NCI-H1694 (cell line): ENCODE measurements around the gene COG7.
"Not testable (repeated sequence)": the region's sequence is repeated elsewhere in the genome, so short reads cannot be mapped to it uniquely, and the experiment has no call there.

Experiments
- DNase-seq: peaks from one replicate; lab custom pipeline; 2025; lab: John Stamatoyannopoulos, UW

The COG7 gene

DNA sequence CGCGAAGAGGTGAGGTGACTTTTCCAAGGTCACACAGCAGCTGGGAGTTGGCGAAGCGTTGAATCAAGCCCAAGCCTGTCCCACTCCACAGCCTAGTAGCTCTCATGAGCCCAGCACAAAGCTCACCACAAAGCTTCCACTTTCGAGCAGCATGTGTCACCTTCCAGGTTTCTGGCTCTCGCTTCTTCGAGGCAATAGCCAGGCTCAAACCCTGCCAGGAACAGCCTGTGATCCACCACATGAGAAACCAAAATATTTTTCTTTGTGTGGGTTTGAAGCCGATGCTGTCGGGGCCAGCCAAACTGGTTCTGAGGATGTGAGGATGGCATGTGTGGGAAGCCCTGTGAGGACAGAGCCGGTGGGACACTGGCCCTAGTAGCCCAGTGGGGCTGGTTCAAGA lies 68.1 kb downstream of the COG7 start:
- DNase-seq = peak; percentile 53

DNA sequence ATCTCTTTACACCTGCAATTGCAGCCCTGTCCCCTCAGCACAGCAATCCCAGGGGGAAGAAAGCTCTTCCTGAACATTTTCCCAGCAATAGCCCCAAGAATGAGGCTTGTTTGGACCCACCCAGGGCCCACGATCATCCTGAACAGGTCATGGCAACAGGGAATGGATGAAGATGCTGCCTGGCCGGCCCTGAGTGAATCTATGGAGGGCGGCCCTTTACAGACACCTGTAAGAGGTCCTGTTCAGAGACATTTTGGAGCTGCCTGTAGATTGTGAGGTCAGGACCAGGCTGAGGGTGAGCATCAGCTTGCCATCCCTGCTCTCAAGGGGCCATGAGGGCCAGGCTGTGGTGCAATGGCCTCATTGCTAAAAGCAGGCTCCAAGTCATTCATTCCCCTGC lies 69.1 kb downstream of the COG7 start:
- no peak for DNase-seq

DNA sequence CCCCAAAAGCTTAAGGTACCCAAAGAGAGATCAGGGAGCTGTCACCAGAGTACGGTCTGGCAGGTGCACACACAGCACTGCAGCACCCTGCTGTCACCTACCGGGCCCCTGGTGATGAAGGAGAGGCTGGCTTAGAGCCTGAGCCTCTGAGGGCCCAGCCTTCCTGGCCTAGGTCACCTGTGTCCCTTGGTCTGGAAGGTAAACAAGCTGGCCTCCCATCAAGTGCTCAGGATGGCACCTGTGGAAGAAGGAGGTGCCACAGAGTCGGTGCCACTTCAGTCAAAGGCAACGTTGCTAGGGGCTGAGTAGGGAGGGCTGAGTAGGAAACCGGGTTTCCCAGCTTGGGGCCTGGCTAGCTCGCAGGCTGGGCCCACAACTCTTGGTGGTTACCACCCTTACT lies 70.7 kb downstream of the COG7 start:
- DNase-seq = no peak

DNA sequence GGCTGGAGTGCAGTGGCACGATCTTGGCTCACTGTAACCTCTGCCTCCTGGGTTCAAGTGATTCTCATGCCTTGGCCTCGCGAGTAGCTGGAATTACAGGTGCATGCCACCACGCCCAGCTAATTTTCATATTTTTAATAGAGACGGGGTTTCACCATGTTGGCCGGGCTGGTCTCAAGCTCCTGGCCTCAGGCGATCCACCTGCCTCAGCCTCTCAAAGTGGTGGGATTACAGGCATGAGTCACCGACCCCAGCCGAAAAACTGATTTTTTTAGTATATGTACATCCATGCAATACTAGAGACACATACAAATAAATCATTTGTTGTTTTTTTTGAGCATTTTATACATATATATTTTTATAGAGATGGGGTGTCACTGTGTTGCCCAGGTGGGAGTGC lies 71.3 kb downstream of the COG7 start:
- DNase-seq = not testable (repeated sequence)

DNA sequence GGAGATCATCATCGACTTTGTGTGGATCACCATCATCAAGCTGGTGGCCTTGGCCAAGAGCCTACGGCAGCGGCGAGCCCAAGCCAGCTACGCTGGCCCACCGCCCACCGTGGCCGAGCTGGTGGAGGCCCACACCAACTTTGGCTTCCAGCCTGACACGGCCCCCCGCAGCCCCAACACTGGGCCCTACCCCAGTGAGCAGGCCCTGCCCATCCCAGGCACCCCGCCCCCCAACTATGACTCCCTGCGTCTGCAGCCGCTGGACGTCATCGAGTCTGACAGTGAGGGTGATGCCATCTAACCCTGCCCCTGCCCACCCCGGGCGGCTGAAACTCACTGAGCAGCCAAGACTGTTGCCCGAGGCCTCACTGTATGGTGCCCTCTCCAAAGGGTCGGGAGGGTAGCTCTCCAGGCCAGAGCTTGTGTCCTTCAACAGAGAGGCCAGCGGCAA lies 72.5 kb downstream of the COG7 start:
- DNase-seq = no peak

DNA sequence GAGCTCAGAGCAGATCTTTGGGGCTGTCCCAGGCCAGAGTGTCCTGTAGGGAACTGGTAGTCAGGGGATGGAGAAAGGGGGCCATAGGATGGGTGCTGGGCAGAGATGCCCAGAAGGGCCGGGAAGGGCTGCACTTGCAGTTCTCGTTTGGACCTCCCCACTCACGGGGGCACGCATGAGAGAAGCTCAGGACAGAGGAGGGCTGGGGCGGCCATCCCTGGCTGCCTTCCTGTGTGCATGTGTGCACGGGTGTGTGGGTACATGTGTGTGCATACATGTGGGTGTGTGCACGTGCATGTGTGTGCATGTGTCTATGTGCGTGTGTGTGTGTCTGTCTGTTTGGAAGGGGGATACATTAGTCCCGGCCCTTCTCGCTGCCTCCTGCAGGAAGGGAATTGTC lies 73.3 kb downstream of the COG7 start:
- no peak for DNase-seq

DNA sequence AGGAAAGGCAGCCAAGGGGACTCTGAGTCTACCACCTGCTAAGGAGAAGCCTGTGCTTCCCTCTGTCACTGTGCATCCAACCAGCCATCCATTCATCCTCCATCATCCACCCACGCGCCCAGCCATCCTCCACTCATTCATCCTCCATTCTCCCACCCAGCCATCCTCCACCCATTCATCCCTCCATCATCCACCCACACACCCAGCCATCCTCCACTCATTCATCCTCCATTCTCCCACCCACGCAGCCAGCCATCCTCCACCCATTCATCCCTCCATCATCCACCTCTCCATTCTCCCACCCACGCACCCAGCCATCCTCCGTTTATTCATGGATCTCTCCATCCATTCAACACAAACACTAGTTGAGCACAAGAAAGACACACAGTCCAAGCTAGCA lies 74.1 kb downstream of the COG7 start:
- DNase-seq = no peak

DNA sequence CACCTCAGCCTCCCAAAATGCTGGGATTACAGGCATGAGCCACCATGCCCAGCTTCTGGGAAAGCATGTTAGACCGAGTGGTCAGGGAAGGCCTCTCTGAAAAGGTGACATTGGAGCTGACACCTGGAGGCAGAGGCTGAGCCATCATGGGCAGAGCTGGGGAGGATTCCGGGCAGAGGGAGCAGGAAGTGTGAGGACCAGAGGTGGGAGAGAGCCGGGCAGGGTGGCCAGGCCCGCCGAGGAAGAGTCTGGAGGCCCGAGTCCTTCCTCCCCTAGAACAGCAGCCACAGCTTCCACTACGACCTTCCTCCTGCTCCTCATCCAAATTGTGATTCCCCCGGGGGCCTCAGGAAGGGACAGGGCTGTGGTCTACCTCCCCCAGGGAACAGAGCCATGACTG lies 74.7 kb downstream of the COG7 start:
- no peak for DNase-seq

DNA sequence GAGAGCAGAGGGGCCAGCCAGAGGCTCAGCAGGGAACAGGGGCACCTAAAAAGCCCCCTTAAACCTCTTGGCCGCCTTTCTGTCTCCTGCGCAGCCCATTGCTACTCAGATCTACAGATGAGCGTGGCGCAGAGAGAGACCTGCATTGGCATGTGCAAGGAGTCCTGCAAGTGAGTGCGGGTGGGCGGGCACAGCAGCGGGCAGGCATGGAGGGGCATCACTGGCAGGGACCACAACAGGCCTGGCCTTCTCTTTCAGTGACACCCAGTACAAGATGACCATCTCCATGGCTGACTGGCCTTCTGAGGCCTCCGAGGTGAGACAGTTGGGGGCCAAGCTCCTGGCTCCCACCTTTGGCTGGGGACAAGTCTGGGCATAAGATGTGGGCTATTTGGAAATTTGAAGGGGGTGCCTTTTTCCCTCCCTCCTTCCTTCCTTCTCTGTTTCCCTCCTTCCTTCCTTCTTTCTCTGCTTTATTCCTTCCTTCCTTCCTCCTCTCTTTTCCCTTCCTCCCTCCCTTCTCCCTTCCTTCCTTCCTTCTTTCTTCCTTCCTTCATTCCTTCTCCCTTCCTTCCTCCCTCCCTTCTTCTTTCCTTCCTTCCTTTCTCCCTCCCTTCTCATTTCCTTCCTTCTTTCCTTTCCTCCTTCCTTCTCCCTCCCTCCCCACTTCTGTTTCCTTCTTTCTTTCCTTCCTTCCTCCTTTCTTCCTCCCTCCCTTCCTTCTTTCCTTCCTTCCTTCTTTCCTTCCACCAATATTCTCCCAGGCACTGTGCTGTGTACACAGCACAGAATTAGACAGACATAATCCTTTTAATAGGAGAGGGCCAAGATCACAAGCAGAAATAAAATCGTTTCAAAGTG lies 75.7 kb downstream of the COG7 start:
- DNase-seq = no peak

DNA sequence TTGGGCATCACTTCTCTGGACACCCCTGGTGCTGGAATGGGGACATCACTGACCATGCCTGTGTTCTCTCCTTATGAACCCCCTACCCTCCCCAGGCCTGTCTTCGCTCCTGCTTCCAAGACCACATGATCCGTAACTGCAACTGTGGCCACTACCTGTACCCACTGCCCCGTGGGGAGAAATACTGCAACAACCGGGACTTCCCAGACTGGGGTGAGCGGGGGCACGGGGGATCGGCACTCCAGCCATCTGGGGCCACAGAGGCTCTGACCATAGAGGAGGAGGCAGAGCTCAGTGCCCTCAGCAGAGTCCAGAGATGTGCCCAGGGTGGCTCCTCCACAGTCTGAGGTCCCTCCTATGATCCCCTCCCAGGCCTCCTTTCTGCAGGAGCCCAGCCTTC lies 77.3 kb downstream of the COG7 start:
- no peak for DNase-seq

DNA sequence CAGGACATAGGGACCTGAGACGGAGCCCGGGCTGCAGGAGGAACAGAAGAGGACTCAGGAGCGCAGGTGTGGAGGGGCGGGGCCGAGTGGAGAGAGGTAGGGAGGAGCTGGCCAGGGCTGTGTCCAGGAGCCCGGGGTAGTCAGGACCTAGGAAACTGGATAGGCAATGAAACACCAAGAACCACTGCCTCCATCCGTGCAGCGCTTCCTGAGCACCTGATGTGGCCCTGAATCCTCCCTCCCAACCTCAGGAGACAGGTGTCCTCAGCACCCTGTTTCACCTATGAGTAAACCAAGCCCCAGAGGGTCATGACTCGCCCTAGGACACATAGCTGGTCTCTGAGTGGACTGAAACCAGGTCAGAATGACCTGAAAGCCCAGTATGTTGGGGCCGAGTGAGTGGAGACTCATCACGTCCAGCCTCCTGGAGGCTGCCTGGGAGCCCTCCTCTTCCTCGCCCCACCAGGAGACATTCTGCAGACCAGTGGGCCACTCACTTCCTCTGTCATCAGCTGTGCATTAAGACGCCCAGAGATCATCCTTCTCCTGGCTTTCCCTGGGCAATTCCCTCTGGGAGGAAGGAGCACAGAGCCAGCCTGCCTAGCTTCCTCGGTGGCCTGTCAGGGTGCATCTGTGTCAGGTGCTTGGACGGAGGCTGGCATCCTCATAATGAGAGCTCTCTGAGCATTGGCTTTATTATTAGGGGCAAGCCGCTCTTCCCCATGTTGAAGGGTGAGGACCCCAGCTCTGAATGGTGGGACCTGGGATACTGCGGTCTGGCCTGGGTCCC lies 78.1 kb downstream of the COG7 start:
- no peak for DNase-seq

DNA sequence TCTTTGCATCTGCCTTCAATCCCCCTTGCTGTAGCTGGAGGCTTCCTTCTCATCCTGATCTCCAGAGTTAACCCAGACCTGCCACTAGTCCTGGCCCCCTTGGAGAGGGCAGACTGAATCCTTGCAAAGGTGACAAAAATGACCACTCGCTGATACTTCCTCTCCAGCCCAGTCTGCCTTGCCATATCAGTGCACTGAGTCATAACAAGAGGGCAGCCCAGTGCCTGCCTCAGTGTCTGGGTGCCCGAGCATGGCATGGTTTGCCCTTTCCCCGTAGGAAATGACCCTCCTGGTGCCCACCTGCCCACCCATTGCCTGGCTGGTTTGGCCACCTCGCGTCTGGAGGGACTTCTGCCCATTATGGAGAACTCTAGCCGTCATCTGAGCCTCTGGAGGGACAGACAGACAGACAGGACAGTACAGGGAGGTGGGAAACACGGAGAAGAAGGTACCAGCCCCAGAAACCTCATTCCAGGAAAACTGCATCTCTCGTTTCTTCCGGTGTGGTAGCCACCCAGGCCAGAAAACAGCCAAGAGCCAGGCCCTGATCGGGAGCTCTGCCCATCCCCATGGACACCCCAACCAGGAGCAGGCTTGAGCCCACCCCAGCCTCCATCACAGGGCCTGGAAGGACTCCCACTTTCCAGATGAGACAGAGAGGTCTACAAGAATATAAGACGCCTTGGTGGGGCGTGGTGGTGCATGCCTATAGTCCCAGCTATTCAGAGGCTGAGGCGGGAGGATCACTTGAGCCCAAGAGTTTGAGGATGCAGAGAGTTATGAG lies 79.4 kb downstream of the COG7 start:
- DNase-seq = no peak

DNA sequence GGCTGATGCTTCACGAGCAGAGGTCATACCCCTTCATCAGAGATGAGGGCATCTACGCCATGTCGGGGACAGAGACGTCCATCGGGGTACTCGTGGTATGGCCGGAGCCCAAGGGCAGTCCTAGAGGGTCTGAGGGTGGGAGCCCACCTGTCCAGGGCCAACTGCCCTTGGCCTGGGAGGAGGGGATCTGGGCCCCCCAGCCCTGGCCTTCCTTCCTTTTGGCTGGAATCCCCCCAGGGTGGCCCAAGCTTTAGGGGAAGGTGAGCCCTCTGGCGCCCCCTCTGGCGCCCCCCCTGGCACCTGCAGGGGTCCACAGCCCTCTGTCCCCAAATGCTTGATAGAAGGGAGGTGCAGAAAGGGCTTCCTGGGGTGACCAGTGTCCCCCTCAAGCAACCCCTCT lies 81.6 kb downstream of the COG7 start:
- no peak for DNase-seq

DNA sequence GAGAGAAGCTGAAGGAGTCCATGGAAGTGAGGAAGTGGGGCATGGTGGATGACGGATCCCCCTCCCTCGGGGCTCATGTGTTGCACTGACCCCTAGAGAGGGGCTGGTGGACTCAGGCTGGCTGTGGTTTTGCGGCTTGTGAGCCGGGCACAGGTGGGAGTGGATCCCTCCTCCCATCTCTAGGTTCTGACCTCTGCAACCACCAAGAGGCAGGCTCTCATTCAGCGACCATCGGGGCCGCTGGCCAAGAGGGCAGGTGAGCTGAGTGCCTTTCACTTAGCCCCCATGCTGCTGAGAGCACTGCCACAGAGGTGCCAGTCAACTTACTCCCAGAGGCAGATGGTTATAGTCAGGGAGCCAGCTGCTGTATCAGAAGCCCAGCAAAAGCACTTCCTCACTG lies 83.6 kb downstream of the COG7 start:
- no peak for DNase-seq

DNA sequence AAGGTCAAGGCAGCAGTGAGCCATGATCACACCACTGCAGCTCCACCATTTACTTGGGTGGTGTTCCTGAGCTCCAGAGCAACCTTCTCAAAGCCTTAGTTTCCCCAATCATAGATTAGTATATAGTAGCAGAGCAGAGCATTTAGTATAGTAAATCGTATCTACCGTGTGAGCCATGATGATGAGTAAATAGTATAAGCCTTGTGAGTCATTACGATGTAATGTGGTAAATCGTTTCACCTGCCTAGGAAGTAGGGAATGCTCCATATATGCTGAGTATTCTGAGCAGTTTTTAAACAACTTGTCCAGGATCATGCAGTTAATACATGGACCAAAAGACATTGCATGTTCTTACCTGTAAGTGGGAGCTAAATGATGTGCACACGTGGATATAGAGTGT lies 84.5 kb downstream of the COG7 start:
- no peak for DNase-seq

DNA sequence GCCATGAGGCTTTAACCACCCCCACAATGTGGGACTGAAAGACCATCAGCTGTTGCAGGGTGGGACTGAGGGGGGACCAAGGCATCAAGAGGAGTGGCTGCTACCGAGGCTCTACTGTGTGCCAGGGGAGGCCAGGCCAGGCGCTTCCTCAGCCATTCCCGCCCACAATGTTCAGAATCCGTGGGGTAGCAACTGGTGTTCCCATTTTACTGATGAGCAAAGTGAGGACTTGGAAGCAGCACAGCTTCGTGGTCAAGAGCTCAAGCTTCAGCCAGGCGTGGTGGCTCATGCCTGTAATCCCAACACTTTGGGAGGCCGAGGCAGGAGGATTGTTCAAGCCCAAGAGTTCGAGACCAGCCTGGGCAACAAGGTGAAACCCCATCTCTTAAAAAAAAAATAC lies 85.0 kb downstream of the COG7 start:
- no peak for DNase-seq

DNA sequence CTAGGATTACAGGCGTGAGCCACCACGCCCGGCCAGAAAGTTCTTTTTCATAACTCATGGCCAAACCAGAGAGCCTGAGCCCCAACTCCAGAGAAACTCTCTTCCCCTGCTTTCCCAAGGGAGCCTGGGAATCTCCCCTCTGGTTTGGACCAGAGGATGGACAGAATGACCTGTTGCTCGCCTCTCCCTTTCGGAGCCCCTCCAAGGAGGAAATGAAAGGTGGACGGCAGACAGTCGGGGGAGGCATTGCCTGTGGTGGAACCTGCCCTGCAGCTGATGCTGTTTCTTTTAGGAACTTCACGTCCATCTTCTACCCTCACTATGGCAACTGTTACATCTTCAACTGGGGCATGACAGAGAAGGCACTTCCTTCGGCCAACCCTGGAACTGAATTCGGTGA lies 85.4 kb downstream of the COG7 start:
- DNase-seq = no peak

DNA sequence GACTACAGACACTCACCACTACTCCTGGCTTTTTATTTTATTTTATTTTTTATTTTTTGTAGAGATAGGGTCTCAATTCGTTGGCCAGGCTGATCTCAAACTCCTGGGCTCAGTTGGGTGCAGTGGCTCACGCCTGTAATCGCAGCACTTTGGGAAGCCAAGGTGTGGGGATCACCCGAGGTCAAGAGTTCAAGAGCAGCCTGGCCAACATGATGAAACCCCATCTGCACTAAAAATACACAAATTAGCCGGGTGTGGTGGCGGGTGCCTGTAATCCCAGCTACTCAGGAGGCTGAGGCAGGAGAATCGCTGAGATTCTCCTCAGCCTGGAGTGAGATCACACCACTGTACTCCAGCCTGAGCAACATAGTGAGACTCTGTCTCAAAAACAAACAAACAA lies 86.6 kb downstream of the COG7 start:
- DNase-seq = not testable (repeated sequence)

DNA sequence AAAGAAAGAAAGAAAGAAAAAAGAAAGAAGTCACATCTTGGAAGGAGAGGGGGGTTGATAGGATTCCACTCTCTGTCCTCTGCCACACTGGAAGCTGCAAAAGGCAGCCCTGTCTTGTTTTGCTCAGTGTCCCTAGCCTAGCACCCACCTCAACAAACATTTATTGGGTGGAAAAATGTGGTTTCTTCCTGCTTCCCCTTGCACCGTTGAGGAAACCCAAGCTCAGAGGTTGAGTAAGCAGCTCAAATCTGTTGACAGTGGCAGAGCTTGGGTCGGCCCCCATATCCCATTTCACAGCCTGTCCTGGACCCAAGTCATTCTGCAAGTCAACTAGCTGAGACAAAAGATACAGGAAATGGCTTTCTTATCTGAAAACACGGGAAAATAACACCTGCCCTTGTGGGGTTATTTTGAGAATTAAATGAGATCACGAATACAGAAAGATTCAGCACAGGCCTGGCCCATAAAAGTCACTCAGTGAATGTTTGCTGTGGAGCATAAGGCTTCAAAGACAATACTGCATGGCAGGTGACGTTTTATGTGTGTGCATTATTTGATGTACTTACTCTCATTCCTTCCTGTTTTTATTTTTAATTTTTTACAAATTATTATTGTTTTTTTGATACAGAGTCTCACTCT lies 87.3 kb downstream of the COG7 start:
- DNase-seq = no peak

DNA sequence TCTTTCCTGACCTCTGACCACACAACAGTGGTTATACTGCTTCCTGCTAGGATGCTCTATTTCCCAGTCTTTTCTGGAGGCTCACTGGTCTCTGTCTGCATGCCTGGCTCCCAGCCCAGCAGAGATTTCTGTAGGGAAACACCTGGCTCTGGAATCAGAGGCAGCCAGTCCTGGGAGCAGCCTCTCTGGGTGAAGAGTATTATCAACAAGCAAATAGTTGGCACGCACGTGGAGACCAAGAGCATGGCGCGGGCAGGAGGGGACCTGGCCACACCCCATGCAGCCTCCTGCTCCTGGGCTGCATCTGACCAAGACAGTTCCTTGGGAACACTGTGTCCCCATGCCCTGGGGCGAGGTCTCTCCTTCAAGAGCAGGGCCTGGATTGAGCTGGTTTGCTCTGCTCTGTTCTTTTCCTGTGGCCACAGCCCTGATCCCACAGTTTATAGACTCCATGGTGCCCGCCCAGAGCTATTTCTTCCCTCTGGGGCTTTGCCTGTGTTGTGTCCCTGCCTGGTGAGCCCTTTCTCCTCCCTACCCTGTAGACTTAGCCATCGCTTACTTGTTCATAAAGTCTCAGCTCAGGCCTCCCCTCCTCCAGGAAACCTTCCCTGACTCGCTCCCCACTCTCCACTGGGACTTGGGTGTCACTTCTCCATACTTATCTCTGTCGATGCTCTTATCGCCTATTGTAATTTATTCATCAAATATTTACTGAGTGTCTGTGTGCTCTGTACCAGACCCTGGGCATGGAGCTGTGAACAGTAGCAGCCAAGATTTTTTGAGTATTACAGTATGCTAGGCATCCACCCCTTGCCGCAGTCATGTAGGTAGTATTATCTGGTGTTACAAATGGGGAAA lies 90.3 kb downstream of the COG7 start:
- no peak for DNase-seq

DNA sequence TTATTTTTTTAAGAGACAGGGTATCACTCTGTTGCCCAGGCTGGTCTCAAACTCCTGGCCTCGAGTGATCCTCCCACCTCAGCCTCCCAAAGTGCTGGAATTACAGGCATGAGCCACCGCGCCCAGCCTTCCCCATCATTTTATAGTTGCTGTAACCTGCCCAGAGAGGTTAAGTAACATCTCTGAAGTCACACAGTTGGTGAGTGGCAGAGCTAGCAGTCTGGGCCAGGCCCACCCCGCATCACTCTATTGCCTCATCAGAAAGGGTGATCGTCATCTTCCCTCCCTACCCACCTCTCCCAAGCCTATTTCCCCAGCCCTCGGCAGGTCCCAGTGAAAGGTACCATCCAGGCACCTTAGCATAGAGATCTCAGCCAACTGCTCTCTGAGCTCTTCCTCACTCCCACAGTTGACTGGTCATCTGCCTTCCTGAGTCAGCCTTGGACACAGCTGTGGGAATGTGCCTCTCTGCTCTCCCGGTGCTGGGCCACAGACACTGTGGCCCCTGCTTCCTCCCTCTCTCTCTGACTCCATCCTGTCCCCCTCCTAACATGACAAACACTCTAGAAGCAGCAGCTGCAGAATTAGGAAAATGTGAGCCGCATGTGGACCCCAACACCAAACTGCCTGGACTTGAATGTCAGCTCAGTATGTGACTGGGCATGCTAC lies 93.8 kb downstream of the COG7 start:
- DNase-seq = no peak
